Suprapubic skin (tissue), 4 donors: Measurements from ENCODE around the gene FARS2. TPM values are rescaled to one million over a fixed set of nuclear protein-coding genes. Genes with fewer than 3 reads are reported as not detected.

ENCODE experiments used
- DNase-seq, 2 donors: peaks; one replicate each; pipeline ENCODE4 v3.0.0-alpha.2; 2019; ENCODE audit warnings: low spot score in 2 of 2
- H3K27ac ChIP-seq: fragments of 200-600 bp; sonication (generic); one replicate; pipeline ENCODE4 v1.5.1; 2019
- H3K27me3 ChIP-seq: fragments of 200-600 bp; sonication (generic); one replicate; pipeline ENCODE4 v1.5.1; 2019
- H3K36me3 ChIP-seq: fragments of 200-600 bp; sonication (generic); one replicate; pipeline ENCODE4 v1.5.1; 2019
- H3K4me1 ChIP-seq: fragments of 200-600 bp; sonication (generic); one replicate; pipeline ENCODE4 v1.5.1; 2019
- H3K4me3 ChIP-seq: fragments of 200-600 bp; sonication (generic); one replicate; pipeline ENCODE4 v1.5.1; 2019; ENCODE audit warnings: mild to moderate bottlenecking
- H3K9me3 ChIP-seq: fragments of 200-600 bp; sonication (generic); one replicate; pipeline ENCODE4 v1.5.1; 2019
- EP300 ChIP-seq: sonication (generic); formaldehyde crosslinking; IDR thresholded peaks from one replicate; pipeline ENCODE4 v1.6.1; 2017; ENCODE audit warnings: antibody characterized with exemption
- POLR2A ChIP-seq, 2 donors: fragments of 450-650 bp; IDR thresholded peaks; one replicate each; pipeline ENCODE4 v1.6.1; 2017; ENCODE audit warnings: antibody characterized with exemption in 2 of 2, mild to moderate bottlenecking in 2 of 2, moderate library complexity in 2 of 2
- POLR2AphosphoS5 ChIP-seq, 3 donors: sonication (generic); formaldehyde crosslinking; IDR thresholded peaks; one replicate each; pipeline ENCODE4 v1.6.1; 2017; ENCODE audit warnings: antibody characterized with exemption in 3 of 3
- WGBS: methylation state at CpG from one replicate; pipeline ENCODE4 v1.1.5; 2018; 5-methylcytosine and 5-hydroxymethylcytosine counted together
- total RNA-seq, 4 donors: library from RNA; depleted of rRNA; stranded (reverse); fragments of >200 nt; gene quantifications; one replicate each; pipeline ENCODE4 v1.1.0, GENCODE V29; 2016
- TF ChIP-seq, protein P1 (sequence below), 2 donors: fragments of 200-600 bp in 1 of 2; fragments of 450-650 bp in 1 of 2; sonication (generic) in 1 of 2; IDR thresholded peaks; one replicate each; pipeline ENCODE4 v1.5.1; 2016 to 2019; ENCODE audit warnings: antibody characterized with exemption in 2 of 2, mild to moderate bottlenecking in 1 of 2, moderate library complexity in 1 of 2

Gene FARS2
- total RNA-seq: 10 to 100 TPM; 15.0 to 22.4 (median 20.1) TPM

DNA sequence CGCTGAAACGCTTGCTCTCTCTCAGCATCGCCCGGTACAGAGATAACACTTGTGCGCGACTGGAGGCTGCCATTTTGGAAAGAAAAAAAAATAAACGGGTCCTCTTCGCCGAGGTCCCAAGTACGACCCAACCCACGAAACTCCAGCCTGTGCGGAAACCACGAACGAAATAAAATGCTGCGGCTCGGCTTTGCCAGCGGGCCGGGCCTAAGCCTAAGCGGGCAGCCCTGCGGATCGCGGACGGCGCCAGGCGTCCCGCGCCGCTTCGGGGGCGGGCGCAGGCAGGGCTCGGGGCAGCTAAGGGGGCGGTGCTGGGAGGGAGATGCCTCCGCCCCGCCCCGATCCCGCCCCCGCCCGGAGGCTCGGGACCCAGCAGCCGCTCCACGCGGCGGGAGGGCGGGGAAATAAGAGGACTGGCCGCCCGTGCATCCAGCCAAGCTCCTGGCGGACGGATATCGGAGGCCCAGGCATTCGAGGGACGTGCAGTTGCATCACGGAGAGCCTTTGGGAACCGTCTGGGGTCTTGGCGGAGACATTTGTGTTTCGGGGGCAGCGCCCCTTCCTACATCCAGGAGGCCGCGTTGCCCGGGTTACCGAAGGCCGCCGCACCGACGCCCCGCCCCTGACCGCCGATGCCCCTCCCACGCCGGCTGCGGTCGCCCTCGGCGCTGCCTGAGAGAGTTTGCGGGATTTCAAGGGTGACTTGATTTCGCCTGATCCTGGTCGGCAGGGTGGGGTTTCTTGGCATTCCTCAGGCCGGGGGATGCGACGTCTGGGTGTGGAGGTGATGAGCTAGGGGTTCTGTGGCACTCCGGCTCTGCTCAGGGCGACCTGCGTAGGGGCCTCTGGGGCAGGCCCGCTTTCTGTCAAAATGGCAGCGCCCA, at the start of gene FARS2, which contains the start of gene LYRM4:
Gene FARS2 (plus strand): TSS at position 853 of the 884 bp plus-strand sequence.
Gene LYRM4 (minus strand): TSS at position 290 of the 884 bp plus-strand sequence. CDS start 217 bp downstream, at position 73.
- WGBS: under 1% methylated on average over 47 of the region's 85 CpGs
- no peak for TF ChIP-seq POLR2A (IDR thresholded peaks at IDR 0.05)
- TF ChIP-seq POLR2AphosphoS5 (IDR thresholded peaks at IDR 0.05): peak in 1 of 3 donors; percentile 71
- no peak for TF ChIP-seq EP300
- TF ChIP-seq, protein P1, sequence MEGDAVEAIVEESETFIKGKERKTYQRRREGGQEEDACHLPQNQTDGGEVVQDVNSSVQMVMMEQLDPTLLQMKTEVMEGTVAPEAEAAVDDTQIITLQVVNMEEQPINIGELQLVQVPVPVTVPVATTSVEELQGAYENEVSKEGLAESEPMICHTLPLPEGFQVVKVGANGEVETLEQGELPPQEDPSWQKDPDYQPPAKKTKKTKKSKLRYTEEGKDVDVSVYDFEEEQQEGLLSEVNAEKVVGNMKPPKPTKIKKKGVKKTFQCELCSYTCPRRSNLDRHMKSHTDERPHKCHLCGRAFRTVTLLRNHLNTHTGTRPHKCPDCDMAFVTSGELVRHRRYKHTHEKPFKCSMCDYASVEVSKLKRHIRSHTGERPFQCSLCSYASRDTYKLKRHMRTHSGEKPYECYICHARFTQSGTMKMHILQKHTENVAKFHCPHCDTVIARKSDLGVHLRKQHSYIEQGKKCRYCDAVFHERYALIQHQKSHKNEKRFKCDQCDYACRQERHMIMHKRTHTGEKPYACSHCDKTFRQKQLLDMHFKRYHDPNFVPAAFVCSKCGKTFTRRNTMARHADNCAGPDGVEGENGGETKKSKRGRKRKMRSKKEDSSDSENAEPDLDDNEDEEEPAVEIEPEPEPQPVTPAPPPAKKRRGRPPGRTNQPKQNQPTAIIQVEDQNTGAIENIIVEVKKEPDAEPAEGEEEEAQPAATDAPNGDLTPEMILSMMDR (IDR thresholded peaks at IDR 0.05): peak in 1 of 2 donors; percentile 40
- peak within 1 kb of the TSS; percentile 99 for H3K27ac ChIP-seq

GRCh38 chr6:5213836-5214235, 47.5 kb upstream of the FARS2 start:
- Histone ChIP-seq H3K4me1 (no peaks in the 10 kb centered on the region), H3K36me3 (peaks cover 11% of the 10 kb centered on the region), H3K9me3 (no peaks in the 10 kb centered on the region), H3K4me3 (no peak overlapping the region), H3K27me3 (no peaks in the 10 kb centered on the region), H3K27ac (no peak overlapping the region)
- 78% methylated on average over 4 of the region's 8 CpGs for WGBS
- TF ChIP-seq EP300 (no peak), POLR2AphosphoS5 (IDR thresholded peaks at IDR 0.05) (no peak), POLR2A (IDR thresholded peaks at IDR 0.05) (no peak)
- TF ChIP-seq, protein P1 (IDR thresholded peaks at IDR 0.05): no peak
- DNase-seq: no peak

More for the DNA sequence above, at the start of gene FARS2, which contains the start of gene LYRM4:
- H3K4me1 ChIP-seq: peaks cover 22% of the 10 kb centered on the region
- peak within 1 kb of the TSS; percentile 72 for H3K4me3 ChIP-seq
- peak; percentile 89 to 92 for DNase-seq
- no peaks in the 10 kb centered on the region for H3K9me3 ChIP-seq
- no peaks in the 10 kb centered on the region for H3K36me3 ChIP-seq
- no peaks in the 10 kb centered on the region for H3K27me3 ChIP-seq

- Histone ChIP-seq H3K4me1 (no peaks in the 10 kb centered on the region), H3K9me3 (no peaks in the 10 kb centered on the region), H3K27me3 (no peaks in the 10 kb centered on the region), H3K4me3 (no peak overlapping the region), H3K27ac (no peak overlapping the region), H3K36me3 (peaks cover 11% of the 10 kb centered on the region)
- WGBS: 66% methylated on average over 10 of the region's 10 CpGs
- no peak for TF ChIP-seq POLR2AphosphoS5 (IDR thresholded peaks at IDR 0.05)
- TF ChIP-seq EP300: no peak
- TF ChIP-seq POLR2A (IDR thresholded peaks at IDR 0.05): no peak
- TF ChIP-seq, protein P1 (IDR thresholded peaks at IDR 0.05): peak in 1 of 2 donors; percentile 36
- no peak for DNase-seq
Measured at GRCh38 chr6:5214570-5215052, 46.7 kb upstream of the FARS2 start.

GRCh38 chr6:5215159-5215558, 46.2 kb upstream of the FARS2 start:
- Histone ChIP-seq H3K27ac (no peak overlapping the region), H3K36me3 (peaks cover 11% of the 10 kb centered on the region), H3K27me3 (no peaks in the 10 kb centered on the region), H3K4me3 (no peak overlapping the region), H3K9me3 (no peaks in the 10 kb centered on the region), H3K4me1 (no peaks in the 10 kb centered on the region)
- DNase-seq: no peak
- no peak for TF ChIP-seq POLR2A (IDR thresholded peaks at IDR 0.05)
- TF ChIP-seq EP300: no peak
- TF ChIP-seq, protein P1 (IDR thresholded peaks at IDR 0.05): no peak
- no peak for TF ChIP-seq POLR2AphosphoS5 (IDR thresholded peaks at IDR 0.05)
- 92% methylated on average over 2 of the region's 2 CpGs for WGBS

- TF ChIP-seq POLR2AphosphoS5 (IDR thresholded peaks at IDR 0.05) (no peak), EP300 (no peak), POLR2A (IDR thresholded peaks at IDR 0.05) (no peak)
- TF ChIP-seq, protein P1 (IDR thresholded peaks at IDR 0.05): no peak
Measured at GRCh38 chr6:5215799-5216198, 45.5 kb upstream of the FARS2 start.

More at GRCh38 chr6:5215799-5216198, 45.5 kb upstream of the FARS2 start:
- Histone ChIP-seq H3K36me3 (peaks cover 11% of the 10 kb centered on the region), H3K4me1 (no peaks in the 10 kb centered on the region), H3K27ac (no peak overlapping the region), H3K27me3 (no peaks in the 10 kb centered on the region), H3K4me3 (no peak overlapping the region), H3K9me3 (no peaks in the 10 kb centered on the region)
- 85% methylated on average over 9 of the region's 9 CpGs for WGBS
- DNase-seq: no peak
